ENCODE data around the gene TIE1. TPM values are rescaled to one million over a fixed set of nuclear protein-coding genes. Genes with fewer than 3 reads are reported as not detected.

TIE1 gene
- total RNA-seq, 2 donors from 2014 or later, result 5.1 to 7.6 TPM

DNA sequence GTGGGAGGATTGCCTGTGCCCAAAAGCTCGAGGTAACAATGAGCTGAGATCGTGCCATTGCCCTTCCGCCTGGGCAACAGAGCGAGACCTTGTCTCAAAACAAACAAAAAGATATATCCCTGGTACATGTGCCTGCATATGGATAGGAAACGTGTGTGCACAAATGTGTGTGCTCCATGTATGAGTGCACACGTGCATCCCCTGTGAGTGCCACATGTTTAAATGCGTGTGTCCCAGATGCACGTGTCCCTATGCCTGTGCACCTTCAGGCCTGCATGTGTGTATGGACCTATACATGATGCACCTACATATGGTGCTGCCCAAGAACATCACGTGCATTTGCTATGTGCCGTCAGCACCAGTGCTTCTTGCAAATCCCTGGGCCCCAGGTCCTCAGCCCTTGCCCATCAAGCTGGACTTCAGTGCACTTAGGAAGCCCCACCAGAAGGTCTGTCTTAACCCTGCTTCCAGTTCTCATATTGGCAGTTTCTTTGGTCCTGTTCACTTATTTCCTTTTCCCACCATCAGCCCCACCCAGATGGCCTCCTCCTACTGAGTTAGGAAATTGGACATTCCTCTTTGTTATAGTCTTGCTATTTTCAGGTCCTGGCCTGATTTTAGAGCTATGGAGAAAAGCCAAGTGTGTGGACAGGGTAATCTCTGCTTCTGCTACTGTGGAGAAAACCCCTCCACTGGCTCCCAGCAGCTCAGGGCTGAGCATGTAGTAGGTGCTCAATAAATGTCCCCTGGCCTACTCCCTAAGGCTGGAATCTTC, 15.4 kb downstream of the TIE1 start:
- TF ChIP-seq, protein P1, sequence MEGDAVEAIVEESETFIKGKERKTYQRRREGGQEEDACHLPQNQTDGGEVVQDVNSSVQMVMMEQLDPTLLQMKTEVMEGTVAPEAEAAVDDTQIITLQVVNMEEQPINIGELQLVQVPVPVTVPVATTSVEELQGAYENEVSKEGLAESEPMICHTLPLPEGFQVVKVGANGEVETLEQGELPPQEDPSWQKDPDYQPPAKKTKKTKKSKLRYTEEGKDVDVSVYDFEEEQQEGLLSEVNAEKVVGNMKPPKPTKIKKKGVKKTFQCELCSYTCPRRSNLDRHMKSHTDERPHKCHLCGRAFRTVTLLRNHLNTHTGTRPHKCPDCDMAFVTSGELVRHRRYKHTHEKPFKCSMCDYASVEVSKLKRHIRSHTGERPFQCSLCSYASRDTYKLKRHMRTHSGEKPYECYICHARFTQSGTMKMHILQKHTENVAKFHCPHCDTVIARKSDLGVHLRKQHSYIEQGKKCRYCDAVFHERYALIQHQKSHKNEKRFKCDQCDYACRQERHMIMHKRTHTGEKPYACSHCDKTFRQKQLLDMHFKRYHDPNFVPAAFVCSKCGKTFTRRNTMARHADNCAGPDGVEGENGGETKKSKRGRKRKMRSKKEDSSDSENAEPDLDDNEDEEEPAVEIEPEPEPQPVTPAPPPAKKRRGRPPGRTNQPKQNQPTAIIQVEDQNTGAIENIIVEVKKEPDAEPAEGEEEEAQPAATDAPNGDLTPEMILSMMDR (IDR thresholded peaks at IDR 0.05), result no peak
- Histone ChIP-seq H3K27me3 (no peaks in the 10 kb centered on the region), H3K36me3 (no peaks in the 10 kb centered on the region), H3K27ac (no peak overlapping the region), H3K9me3 (no peaks in the 10 kb centered on the region), H3K4me3 (no peak overlapping the region), H3K9ac (ENCODE audit: low read depth in 2 of 2, low read length in 2 of 2) (no peak overlapping the region), H3K4me1 (no peaks in the 10 kb centered on the region)
- no peak for DNase-seq
- intact Hi-C loops (cut with DNase I), result no loop called here

- Histone ChIP-seq H3K27me3 (no peaks in the 10 kb centered on the region), H3K27ac (no peak overlapping the region), H3K4me1 (no peaks in the 10 kb centered on the region), H3K4me3 (no peak overlapping the region), H3K9ac (ENCODE audit: low read depth in 2 of 2, low read length in 2 of 2) (no peak overlapping the region), H3K9me3 (no peaks in the 10 kb centered on the region), H3K36me3 (no peaks in the 10 kb centered on the region)
- DNase-seq, result no peak
- TF ChIP-seq, protein P1 (IDR thresholded peaks at IDR 0.05), result no peak
- intact Hi-C loops (cut with DNase I), result no loop called here
Measured at GRCh38 chr1:43316738-43317520, 16.1 kb downstream of the TIE1 start.

- DNase-seq, result no peak
- H3K4me3 ChIP-seq, result no peak overlapping the region
- no peaks in the 10 kb centered on the region for H3K27me3 ChIP-seq
- H3K36me3 ChIP-seq, result no peaks in the 10 kb centered on the region
- intact Hi-C loops (cut with DNase I), result no loop called here
- TF ChIP-seq, protein P1 (IDR thresholded peaks at IDR 0.05), result no peak
- H3K9ac ChIP-seq (ENCODE audit: low read depth in 2 of 2, low read length in 2 of 2), result no peak overlapping the region
- no peaks in the 10 kb centered on the region for H3K9me3 ChIP-seq
- H3K27ac ChIP-seq, result no peak overlapping the region
- no peaks in the 10 kb centered on the region for H3K4me1 ChIP-seq
Measured at GRCh38 chr1:43317817-43318471, 17.2 kb downstream of the TIE1 start.

DNA sequence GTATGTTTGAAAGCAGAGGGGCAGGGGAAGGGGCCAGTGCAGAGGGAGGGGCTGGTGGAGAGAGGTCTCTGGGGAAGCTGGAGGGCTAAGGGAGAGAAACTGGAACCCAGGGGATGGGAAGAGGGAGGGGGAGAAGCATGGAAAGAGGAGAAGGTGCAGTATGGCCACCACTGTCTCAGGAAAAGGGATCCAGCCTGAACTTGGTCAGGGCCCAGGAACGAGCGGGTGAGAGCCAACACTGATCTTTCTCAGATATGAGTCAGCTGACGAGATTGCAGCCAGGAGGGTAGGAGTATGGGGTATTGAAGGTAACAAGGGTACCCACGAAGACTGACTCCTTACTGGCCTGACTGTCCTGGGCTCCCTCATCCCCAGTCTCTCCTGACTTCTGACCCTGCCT, 18.0 kb downstream of the TIE1 start:
- TF ChIP-seq, protein P1 (IDR thresholded peaks at IDR 0.05), result no peak
- Histone ChIP-seq H3K4me3 (no peak overlapping the region), H3K4me1 (no peaks in the 10 kb centered on the region), H3K27ac (no peak overlapping the region), H3K9ac (ENCODE audit: low read depth in 2 of 2, low read length in 2 of 2) (no peak overlapping the region), H3K27me3 (no peaks in the 10 kb centered on the region), H3K36me3 (no peaks in the 10 kb centered on the region), H3K9me3 (no peaks in the 10 kb centered on the region)
- intact Hi-C loops (cut with DNase I), result no loop called here
- DNase-seq, result no peak

GRCh38 chr1:43319288-43319687, 18.5 kb downstream of the TIE1 start:
- Histone ChIP-seq H3K4me1 (no peaks in the 10 kb centered on the region), H3K4me3 (no peak overlapping the region), H3K36me3 (no peaks in the 10 kb centered on the region), H3K27me3 (no peaks in the 10 kb centered on the region), H3K27ac (no peak overlapping the region), H3K9ac (ENCODE audit: low read depth in 2 of 2, low read length in 2 of 2) (no peak overlapping the region), H3K9me3 (no peaks in the 10 kb centered on the region)
- intact Hi-C loops (cut with DNase I), result no loop called here
- TF ChIP-seq, protein P1 (IDR thresholded peaks at IDR 0.05), result no peak
- no peak for DNase-seq

All from colonic mucosa (tissue), 4 donors.